Measurements from ENCODE around the gene TOPAZ1. TPM values are rescaled to one million over a fixed set of nuclear protein-coding genes. Genes with fewer than 3 reads are reported as not detected.

The TOPAZ1 gene
- not detected for polyA plus RNA-seq (2013, experiment 1 of 2)
- not detected for polyA plus RNA-seq (2013, experiment 2 of 2)

DNA sequence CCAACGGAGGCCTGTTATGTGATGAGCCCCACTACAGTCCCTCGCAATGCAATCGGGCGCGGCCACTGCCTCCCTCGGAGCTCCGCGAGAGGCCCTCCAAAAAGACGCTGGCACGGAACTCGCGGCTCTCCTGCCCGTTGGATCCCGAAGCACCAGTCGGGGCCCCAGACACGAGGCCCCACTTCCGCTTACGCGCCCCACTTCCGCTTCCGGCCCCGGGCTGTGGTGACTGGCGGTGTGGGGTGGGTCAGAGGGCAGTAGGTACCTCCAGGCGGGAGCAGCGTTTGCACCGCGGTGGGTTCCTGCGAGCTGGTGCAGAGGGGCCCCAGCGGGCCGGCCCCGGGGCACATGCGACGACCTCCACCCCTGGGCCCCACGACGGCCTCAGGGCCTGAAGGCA is at the start of gene TOPAZ1:
Gene TOPAZ1 (plus strand): TSS at position 181 of the 400 bp plus-strand sequence. CDS start 168 bp downstream, at position 349.
- peaks cover 10% of the 10 kb centered on the region for H3K4me1 ChIP-seq (ENCODE audit: control insufficient read depth, insufficient read depth, low read length, poor library complexity, severe bottlenecking)
- H3K4me3 ChIP-seq (ENCODE audit: extremely low read depth, insufficient read depth, low read length, poor library complexity, severe bottlenecking): no peak within 1 kb of the TSS
- no peak within 1 kb of the TSS for H3K27ac ChIP-seq (ENCODE audit: low read depth, low read length, severe bottlenecking)
- H3K9me3 ChIP-seq (ENCODE audit: control insufficient read depth, low read length): no peaks in the 10 kb centered on the region
- WGBS, 2 experiments (ENCODE audit: insufficient coverage in 2 of 2): 95 to 96% methylated on average over 24 to 35 of the region's 35 CpGs
- no peaks in the 10 kb centered on the region for H3K36me3 ChIP-seq (ENCODE audit: control insufficient read depth, insufficient read depth, low read length)

- H3K4me3 ChIP-seq (ENCODE audit: extremely low read depth, insufficient read depth, low read length, poor library complexity, severe bottlenecking): no peak overlapping the region
- H3K27ac ChIP-seq (ENCODE audit: low read depth, low read length, severe bottlenecking): no peak overlapping the region
- H3K36me3 ChIP-seq (ENCODE audit: control insufficient read depth, insufficient read depth, low read length): no peaks in the 10 kb centered on the region
- WGBS, 2 experiments (ENCODE audit: insufficient coverage in 2 of 2): 18 to 45% methylated on average over 4 to 7 of the region's 15 CpGs
- H3K4me1 ChIP-seq (ENCODE audit: control insufficient read depth, insufficient read depth, low read length, poor library complexity, severe bottlenecking): no peaks in the 10 kb centered on the region
- no peaks in the 10 kb centered on the region for H3K9me3 ChIP-seq (ENCODE audit: control insufficient read depth, low read length)
Measured at GRCh38 chr3:44198284-44199269, 43.1 kb upstream of the TOPAZ1 start.

DNA sequence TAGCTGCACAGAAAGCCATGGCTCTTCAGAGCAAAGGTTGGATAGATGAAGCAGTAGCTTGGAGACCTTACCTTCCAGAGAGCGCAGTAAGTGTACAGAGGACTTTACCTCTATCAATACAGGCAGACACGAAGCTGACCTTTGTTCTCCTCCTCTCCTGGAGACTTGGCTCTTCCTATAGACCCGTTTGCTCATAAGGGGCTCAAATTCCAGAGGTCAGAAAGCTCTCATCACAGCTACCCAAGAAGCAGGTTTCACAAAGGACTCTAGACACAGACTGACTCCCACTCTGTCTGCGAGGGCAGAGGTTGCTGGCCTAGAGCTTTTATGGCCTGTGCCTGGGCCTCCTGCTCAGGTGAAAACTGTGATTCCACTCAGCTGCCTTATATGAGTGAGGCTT is 35.4 kb upstream of the TOPAZ1 start:
- Histone ChIP-seq H3K4me1 (ENCODE audit: control insufficient read depth, insufficient read depth, low read length, poor library complexity, severe bottlenecking) (no peaks in the 10 kb centered on the region), H3K27ac (ENCODE audit: low read depth, low read length, severe bottlenecking) (no peak overlapping the region), H3K36me3 (ENCODE audit: control insufficient read depth, insufficient read depth, low read length) (no peaks in the 10 kb centered on the region), H3K4me3 (ENCODE audit: extremely low read depth, insufficient read depth, low read length, poor library complexity, severe bottlenecking) (no peak overlapping the region), H3K9me3 (ENCODE audit: control insufficient read depth, low read length) (no peaks in the 10 kb centered on the region)
- whole genome bisulfite sequencing, 2 experiments (ENCODE audit: insufficient coverage in 2 of 2): 82 to 89% methylated on average over 2 to 3 of the region's 4 CpGs

DNA sequence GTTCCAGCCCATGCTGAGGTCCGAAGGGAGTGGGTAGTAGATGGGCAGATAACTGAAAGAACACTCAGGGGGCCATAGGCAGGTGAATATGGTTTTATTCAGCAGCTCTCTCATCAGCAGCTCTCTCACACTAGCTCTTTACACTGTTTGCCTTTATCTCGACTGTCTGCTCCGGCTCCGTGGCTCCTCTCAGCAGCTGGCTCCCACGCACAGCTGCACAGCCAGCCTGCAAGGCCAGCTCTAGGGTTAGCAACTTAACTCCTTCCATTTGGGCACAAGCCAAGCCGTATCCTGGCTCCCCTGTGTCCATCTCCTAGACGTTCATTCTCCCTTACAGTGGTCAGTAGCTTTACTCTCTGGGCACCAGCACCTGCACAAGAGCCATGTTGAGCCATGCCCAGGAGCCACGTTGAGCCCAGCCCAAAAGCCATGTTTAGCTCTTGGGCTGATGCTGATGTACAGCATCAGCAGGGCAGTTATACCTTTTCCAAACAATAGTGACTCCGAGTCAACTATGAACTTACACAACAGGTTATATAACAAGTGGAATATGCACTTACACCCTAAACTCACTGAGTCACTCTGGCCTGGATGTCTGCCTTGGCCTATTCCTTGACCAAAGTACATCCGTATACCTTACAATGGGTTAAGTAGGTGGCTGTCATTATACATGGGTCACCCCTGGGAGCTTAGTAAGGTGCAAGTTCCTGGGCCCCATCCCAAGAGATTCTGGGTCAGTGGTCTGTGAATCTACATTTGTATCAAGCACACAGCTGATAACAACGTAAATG is 34.6 kb upstream of the TOPAZ1 start:
- Histone ChIP-seq H3K4me1 (ENCODE audit: control insufficient read depth, insufficient read depth, low read length, poor library complexity, severe bottlenecking) (no peaks in the 10 kb centered on the region), H3K4me3 (ENCODE audit: extremely low read depth, insufficient read depth, low read length, poor library complexity, severe bottlenecking) (no peak overlapping the region), H3K27ac (ENCODE audit: low read depth, low read length, severe bottlenecking) (no peak overlapping the region), H3K36me3 (ENCODE audit: control insufficient read depth, insufficient read depth, low read length) (no peaks in the 10 kb centered on the region), H3K9me3 (ENCODE audit: control insufficient read depth, low read length) (no peaks in the 10 kb centered on the region)
- WGBS, 2 experiments (ENCODE audit: insufficient coverage in 2 of 2): 73 to 87% methylated on average over 8 to 10 of the region's 11 CpGs

- H3K4me3 ChIP-seq (ENCODE audit: extremely low read depth, insufficient read depth, low read length, poor library complexity, severe bottlenecking): no peak overlapping the region
- H3K27ac ChIP-seq (ENCODE audit: low read depth, low read length, severe bottlenecking): no peak overlapping the region
- no peaks in the 10 kb centered on the region for H3K4me1 ChIP-seq (ENCODE audit: control insufficient read depth, insufficient read depth, low read length, poor library complexity, severe bottlenecking)
- H3K9me3 ChIP-seq (ENCODE audit: control insufficient read depth, low read length): no peaks in the 10 kb centered on the region
- no peaks in the 10 kb centered on the region for H3K36me3 ChIP-seq (ENCODE audit: control insufficient read depth, insufficient read depth, low read length)
- WGBS, 2 experiments (ENCODE audit: insufficient coverage in 2 of 2): no CpG with 5 or more reads among the region's 1 CpG
Measured at GRCh38 chr3:44208086-44208485, 33.6 kb upstream of the TOPAZ1 start.

DNA sequence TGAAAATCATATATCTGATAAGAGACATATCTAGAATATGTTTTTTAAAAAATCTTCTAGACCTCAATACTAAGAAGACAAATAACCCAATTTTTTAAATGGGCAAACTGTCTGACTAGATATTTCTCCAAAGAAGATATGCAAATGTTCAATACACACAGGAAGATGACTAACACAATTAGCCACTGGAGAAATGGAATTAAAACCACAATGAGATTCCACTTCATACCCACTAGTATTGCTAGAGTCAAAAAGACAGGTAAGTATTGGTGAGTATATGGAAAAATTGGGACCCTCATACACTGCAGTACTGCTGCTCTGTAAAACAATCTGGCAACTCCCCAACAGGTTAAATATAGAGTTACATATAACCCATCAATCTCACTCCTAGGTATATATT is 33.1 kb upstream of the TOPAZ1 start:
- Histone ChIP-seq H3K9me3 (ENCODE audit: control insufficient read depth, low read length) (no peaks in the 10 kb centered on the region), H3K4me1 (ENCODE audit: control insufficient read depth, insufficient read depth, low read length, poor library complexity, severe bottlenecking) (no peaks in the 10 kb centered on the region), H3K36me3 (ENCODE audit: control insufficient read depth, insufficient read depth, low read length) (no peaks in the 10 kb centered on the region), H3K27ac (ENCODE audit: low read depth, low read length, severe bottlenecking) (no peak overlapping the region), H3K4me3 (ENCODE audit: extremely low read depth, insufficient read depth, low read length, poor library complexity, severe bottlenecking) (no peak overlapping the region)

- no peaks in the 10 kb centered on the region for H3K36me3 ChIP-seq (ENCODE audit: control insufficient read depth, insufficient read depth, low read length)
- H3K27ac ChIP-seq (ENCODE audit: low read depth, low read length, severe bottlenecking): no peak overlapping the region
Measured at GRCh38 chr3:44210967-44211366, 30.7 kb upstream of the TOPAZ1 start.

DNA sequence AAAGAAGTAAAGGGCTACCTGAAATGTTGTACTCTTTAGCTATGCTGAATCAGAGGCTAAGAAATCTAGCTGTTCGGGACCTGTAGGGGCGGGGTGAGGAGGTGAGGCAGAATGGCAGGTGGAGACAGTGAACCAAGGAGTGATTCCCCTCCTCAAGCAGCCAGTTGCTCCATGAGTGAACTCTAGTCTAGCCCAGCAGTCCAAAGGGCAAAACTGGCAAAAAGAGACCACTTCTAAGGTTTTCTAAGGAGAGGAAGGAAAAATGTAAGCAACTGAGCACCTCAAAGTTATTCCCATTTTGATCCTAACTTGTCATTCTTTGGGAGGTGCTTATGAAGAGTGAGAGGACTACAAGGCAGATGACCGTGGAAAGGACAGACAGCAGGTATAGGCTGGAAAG is 19.3 kb upstream of the TOPAZ1 start:
- H3K9me3 ChIP-seq (ENCODE audit: control insufficient read depth, low read length): no peaks in the 10 kb centered on the region
- no peak overlapping the region for H3K27ac ChIP-seq (ENCODE audit: low read depth, low read length, severe bottlenecking)
- 50 to 72% methylated on average over 2 to 3 of the region's 3 CpGs for WGBS, 2 experiments (ENCODE audit: insufficient coverage in 2 of 2)
- no peaks in the 10 kb centered on the region for H3K36me3 ChIP-seq (ENCODE audit: control insufficient read depth, insufficient read depth, low read length)
- no peak overlapping the region for H3K4me3 ChIP-seq (ENCODE audit: extremely low read depth, insufficient read depth, low read length, poor library complexity, severe bottlenecking)
- no peaks in the 10 kb centered on the region for H3K4me1 ChIP-seq (ENCODE audit: control insufficient read depth, insufficient read depth, low read length, poor library complexity, severe bottlenecking)

More at GRCh38 chr3:44210967-44211366, 30.7 kb upstream of the TOPAZ1 start:
- Histone ChIP-seq H3K4me1 (ENCODE audit: control insufficient read depth, insufficient read depth, low read length, poor library complexity, severe bottlenecking) (no peaks in the 10 kb centered on the region), H3K4me3 (ENCODE audit: extremely low read depth, insufficient read depth, low read length, poor library complexity, severe bottlenecking) (no peak overlapping the region), H3K9me3 (ENCODE audit: control insufficient read depth, low read length) (peaks cover 11% of the 10 kb centered on the region)

- 92% methylated on average over 4 to 5 of the region's 5 CpGs for WGBS, 2 experiments (ENCODE audit: insufficient coverage in 2 of 2)
- H3K4me3 ChIP-seq (ENCODE audit: extremely low read depth, insufficient read depth, low read length, poor library complexity, severe bottlenecking): no peak overlapping the region
- no peaks in the 10 kb centered on the region for H3K36me3 ChIP-seq (ENCODE audit: control insufficient read depth, insufficient read depth, low read length)
Measured at GRCh38 chr3:44223299-44223698, 18.4 kb upstream of the TOPAZ1 start.

GRCh38 chr3:44224131-44224530 is 17.6 kb upstream of the TOPAZ1 start:
- Histone ChIP-seq H3K9me3 (ENCODE audit: control insufficient read depth, low read length) (no peaks in the 10 kb centered on the region), H3K4me1 (ENCODE audit: control insufficient read depth, insufficient read depth, low read length, poor library complexity, severe bottlenecking) (no peaks in the 10 kb centered on the region), H3K36me3 (ENCODE audit: control insufficient read depth, insufficient read depth, low read length) (no peaks in the 10 kb centered on the region), H3K4me3 (ENCODE audit: extremely low read depth, insufficient read depth, low read length, poor library complexity, severe bottlenecking) (no peak overlapping the region), H3K27ac (ENCODE audit: low read depth, low read length, severe bottlenecking) (no peak overlapping the region)
- no CpG with 5 or more reads among the region's 2 CpGs for WGBS, 2 experiments (ENCODE audit: insufficient coverage in 2 of 2)

More at GRCh38 chr3:44223299-44223698, 18.4 kb upstream of the TOPAZ1 start:
- Histone ChIP-seq H3K4me1 (ENCODE audit: control insufficient read depth, insufficient read depth, low read length, poor library complexity, severe bottlenecking) (no peaks in the 10 kb centered on the region), H3K9me3 (ENCODE audit: control insufficient read depth, low read length) (no peaks in the 10 kb centered on the region), H3K27ac (ENCODE audit: low read depth, low read length, severe bottlenecking) (no peak overlapping the region)

Measured in mesodermal cell (in vitro differentiated cells).